ENCODE results near the gene GLCCI1.
A peak's percentile ranks its signal among the peaks of the same experiment; 100 is the strongest.

The GLCCI1 gene

DNA sequence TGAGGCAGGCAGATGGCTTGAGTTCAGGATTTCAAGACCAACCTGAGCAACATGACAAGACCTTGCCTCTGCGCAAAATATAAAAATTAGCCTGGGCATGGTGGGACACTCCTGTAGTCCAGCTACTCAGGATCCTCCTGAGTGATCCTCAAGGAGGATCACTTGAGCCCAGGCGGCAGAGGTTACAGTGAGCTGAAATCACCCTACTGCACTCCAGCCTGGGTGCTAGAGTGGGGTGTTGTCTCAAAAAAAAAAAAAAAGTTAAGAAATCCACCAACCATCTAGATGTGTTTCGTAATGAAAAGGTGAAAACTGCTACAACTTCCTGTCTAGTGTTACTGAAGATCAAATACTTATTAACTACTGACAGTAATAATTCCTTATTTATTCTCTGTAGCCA, 8.1 kb downstream of the GLCCI1 start:
- peaks cover 5% of the 10 kb centered on the region for H3K79me2 ChIP-seq (ENCODE audit: control insufficient read depth, insufficient read depth, low read length)
- no peak overlapping the region for H3K18ac ChIP-seq (ENCODE audit: low read length)
- WGBS (ENCODE audit: extremely low coverage, insufficient coverage, low lambda C conversion rate), result no CpG with 5 or more reads among the region's 3 CpGs
- no peak overlapping the region for H2AK5ac ChIP-seq (ENCODE audit: low read length)
- no peak overlapping the region for H3K4me2 ChIP-seq (ENCODE audit: low read length)
- no peaks in the 10 kb centered on the region for H3K4me1 ChIP-seq (ENCODE audit: control insufficient read depth, low read depth, low read length)
- no peak overlapping the region for H3K4me3 ChIP-seq (ENCODE audit: low read length)
- H3K36me3 ChIP-seq (ENCODE audit: control insufficient read depth, insufficient read depth, low read length), result no peaks in the 10 kb centered on the region
- H4K5ac ChIP-seq (ENCODE audit: low read length), result no peak overlapping the region
- H3K56ac ChIP-seq (ENCODE audit: low read length), result no peak overlapping the region
- no peak for DNase-seq
- no peak overlapping the region for H4K8ac ChIP-seq (ENCODE audit: low read depth, low read length)
- H3K23ac ChIP-seq (ENCODE audit: low read length), result no peak overlapping the region
- H2BK5ac ChIP-seq (ENCODE audit: low read length), result no peak overlapping the region
- H3K79me1 ChIP-seq (ENCODE audit: low read length), result peaks cover 2% of the 10 kb centered on the region
- H3K27me3 ChIP-seq (ENCODE audit: insufficient read depth, low read length, poor library complexity), result no peaks in the 10 kb centered on the region
- H3K27ac ChIP-seq (ENCODE audit: low read depth, low read length), result no peak overlapping the region
- H3K9ac ChIP-seq (ENCODE audit: low read length), result no peak overlapping the region
- H3K4ac ChIP-seq (ENCODE audit: low read depth, low read length), result no peak overlapping the region
- H2BK120ac ChIP-seq (ENCODE audit: low read depth, low read length), result no peak overlapping the region
- H2BK15ac ChIP-seq (replicated peaks; ENCODE audit: low read depth), result no peak overlapping the region

DNA sequence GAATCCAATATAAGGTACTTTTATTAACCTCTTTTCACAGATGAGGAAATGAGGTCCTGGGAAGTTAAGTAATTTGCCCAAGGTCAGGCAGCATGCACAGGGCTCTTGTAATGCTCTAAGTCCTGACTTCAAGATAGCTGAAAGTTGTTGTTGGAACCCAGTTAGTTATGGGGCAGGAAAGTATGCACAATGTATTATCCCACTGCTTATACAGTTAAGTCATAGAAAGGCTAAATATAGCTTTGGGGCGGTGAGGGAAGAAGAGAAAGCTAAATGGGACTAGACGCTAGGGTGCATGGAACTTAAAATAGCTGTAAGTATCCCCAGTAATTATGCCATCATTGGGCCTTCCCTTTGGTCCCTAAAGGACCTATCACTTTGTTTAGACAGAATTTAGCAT, 9.2 kb downstream of the GLCCI1 start:
- no peak overlapping the region for H3K18ac ChIP-seq (ENCODE audit: low read length)
- no peak overlapping the region for H4K8ac ChIP-seq (ENCODE audit: low read depth, low read length)
- no peaks in the 10 kb centered on the region for H3K36me3 ChIP-seq (ENCODE audit: control insufficient read depth, insufficient read depth, low read length)
- H2BK5ac ChIP-seq (ENCODE audit: low read length), result no peak overlapping the region
- no peak overlapping the region for H3K4ac ChIP-seq (ENCODE audit: low read depth, low read length)
- DNase-seq, result no peak
- WGBS (ENCODE audit: extremely low coverage, insufficient coverage, low lambda C conversion rate), result no CpG with 5 or more reads among the region's 2 CpGs
- H3K4me1 ChIP-seq (ENCODE audit: control insufficient read depth, low read depth, low read length), result no peaks in the 10 kb centered on the region
- no peak overlapping the region for H2BK15ac ChIP-seq (replicated peaks; ENCODE audit: low read depth)
- H3K27ac ChIP-seq (ENCODE audit: low read depth, low read length), result no peak overlapping the region
- no peak overlapping the region for H3K56ac ChIP-seq (ENCODE audit: low read length)
- H3K27me3 ChIP-seq (ENCODE audit: insufficient read depth, low read length, poor library complexity), result no peaks in the 10 kb centered on the region
- no peak overlapping the region for H2BK120ac ChIP-seq (ENCODE audit: low read depth, low read length)
- no peak overlapping the region for H3K23ac ChIP-seq (ENCODE audit: low read length)
- H3K4me2 ChIP-seq (ENCODE audit: low read length), result no peak overlapping the region
- peaks cover 2% of the 10 kb centered on the region for H3K79me2 ChIP-seq (ENCODE audit: control insufficient read depth, insufficient read depth, low read length)
- H3K9ac ChIP-seq (ENCODE audit: low read length), result no peak overlapping the region
- no peak overlapping the region for H2AK5ac ChIP-seq (ENCODE audit: low read length)
- H3K4me3 ChIP-seq (ENCODE audit: low read length), result no peak overlapping the region
- H3K79me1 ChIP-seq (ENCODE audit: low read length), result peaks cover 2% of the 10 kb centered on the region
- H4K5ac ChIP-seq (ENCODE audit: low read length), result no peak overlapping the region

DNA sequence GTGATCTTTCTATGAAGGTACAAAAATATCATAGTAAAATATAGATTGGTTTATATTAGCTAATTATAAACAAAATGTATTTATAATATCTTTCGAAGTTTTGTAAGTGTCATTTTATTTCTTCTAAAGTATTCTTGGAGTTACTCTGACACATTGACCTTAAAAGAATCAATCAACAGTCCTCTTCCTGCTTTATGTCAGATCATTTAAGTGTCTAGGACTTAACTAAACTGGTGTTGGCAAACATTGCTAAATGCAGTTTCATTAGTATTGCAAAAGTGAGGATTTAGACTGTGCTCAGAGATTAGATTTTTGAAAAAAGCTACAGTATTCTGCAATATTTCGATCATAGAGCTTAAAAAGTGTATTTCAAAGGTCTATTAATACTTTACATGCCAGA, 10.3 kb downstream of the GLCCI1 start:
- no peak for DNase-seq
- no peak overlapping the region for H3K18ac ChIP-seq (ENCODE audit: low read length)
- no peak overlapping the region for H3K23ac ChIP-seq (ENCODE audit: low read length)
- no peak overlapping the region for H3K56ac ChIP-seq (ENCODE audit: low read length)
- no peak overlapping the region for H2BK5ac ChIP-seq (ENCODE audit: low read length)
- H4K8ac ChIP-seq (ENCODE audit: low read depth, low read length), result no peak overlapping the region
- no peak overlapping the region for H2BK15ac ChIP-seq (replicated peaks; ENCODE audit: low read depth)
- peaks cover 2% of the 10 kb centered on the region for H3K79me2 ChIP-seq (ENCODE audit: control insufficient read depth, insufficient read depth, low read length)
- no peaks in the 10 kb centered on the region for H3K27me3 ChIP-seq (ENCODE audit: insufficient read depth, low read length, poor library complexity)
- no peak overlapping the region for H3K9ac ChIP-seq (ENCODE audit: low read length)
- no CpG with 5 or more reads among the region's 2 CpGs for WGBS (ENCODE audit: extremely low coverage, insufficient coverage, low lambda C conversion rate)
- H2AK5ac ChIP-seq (ENCODE audit: low read length), result no peak overlapping the region
- H3K36me3 ChIP-seq (ENCODE audit: control insufficient read depth, insufficient read depth, low read length), result no peaks in the 10 kb centered on the region
- H3K4ac ChIP-seq (ENCODE audit: low read depth, low read length), result no peak overlapping the region
- H3K4me3 ChIP-seq (ENCODE audit: low read length), result no peak overlapping the region
- H3K27ac ChIP-seq (ENCODE audit: low read depth, low read length), result no peak overlapping the region
- H4K5ac ChIP-seq (ENCODE audit: low read length), result no peak overlapping the region
- peaks cover 2% of the 10 kb centered on the region for H3K79me1 ChIP-seq (ENCODE audit: low read length)
- H3K4me2 ChIP-seq (ENCODE audit: low read length), result no peak overlapping the region
- H2BK120ac ChIP-seq (ENCODE audit: low read depth, low read length), result no peak overlapping the region
- no peaks in the 10 kb centered on the region for H3K4me1 ChIP-seq (ENCODE audit: control insufficient read depth, low read depth, low read length)

DNA sequence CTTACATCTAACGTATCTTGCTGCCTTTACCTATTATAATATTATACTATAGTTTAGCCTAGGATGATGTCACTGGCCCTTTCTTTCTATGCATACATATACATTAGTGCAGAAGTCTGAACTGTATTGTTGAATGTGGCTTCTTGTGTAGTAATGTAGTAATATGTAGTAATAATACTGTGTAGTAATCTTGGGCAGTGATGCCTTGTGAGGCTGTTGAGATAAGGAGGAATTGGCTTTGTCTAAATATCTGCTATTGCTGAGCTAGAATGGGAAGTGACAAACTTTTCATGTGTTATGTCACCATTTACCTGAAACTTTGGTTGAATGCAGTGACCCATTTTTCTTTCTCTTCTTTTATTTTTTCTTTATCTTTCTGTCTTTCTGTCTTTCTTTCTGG, 11.0 kb downstream of the GLCCI1 start:
- Histone ChIP-seq H3K36me3 (ENCODE audit: control insufficient read depth, insufficient read depth, low read length) (no peaks in the 10 kb centered on the region), H2AK5ac (ENCODE audit: low read length) (no peak overlapping the region), H3K4me3 (ENCODE audit: low read length) (no peak overlapping the region), H3K23ac (ENCODE audit: low read length) (no peak overlapping the region), H2BK120ac (ENCODE audit: low read depth, low read length) (no peak overlapping the region), H3K4ac (ENCODE audit: low read depth, low read length) (no peak overlapping the region), H3K27ac (ENCODE audit: low read depth, low read length) (no peak overlapping the region), H3K18ac (ENCODE audit: low read length) (no peak overlapping the region), H3K4me2 (ENCODE audit: low read length) (no peak overlapping the region), H2BK5ac (ENCODE audit: low read length) (no peak overlapping the region), H4K5ac (ENCODE audit: low read length) (no peak overlapping the region), H3K27me3 (ENCODE audit: insufficient read depth, low read length, poor library complexity) (no peaks in the 10 kb centered on the region), H3K56ac (ENCODE audit: low read length) (no peak overlapping the region), H3K79me2 (ENCODE audit: control insufficient read depth, insufficient read depth, low read length) (peaks cover 2% of the 10 kb centered on the region), H4K8ac (ENCODE audit: low read depth, low read length) (no peak overlapping the region), H3K9ac (ENCODE audit: low read length) (no peak overlapping the region), H3K79me1 (ENCODE audit: low read length) (peaks cover 2% of the 10 kb centered on the region), H3K4me1 (ENCODE audit: control insufficient read depth, low read depth, low read length) (no peaks in the 10 kb centered on the region), H2BK15ac (replicated peaks; ENCODE audit: low read depth) (no peak overlapping the region)
- DNase-seq, result no peak
- no CpG with 5 or more reads among the region's 1 CpG for WGBS (ENCODE audit: extremely low coverage, insufficient coverage, low lambda C conversion rate)

DNA sequence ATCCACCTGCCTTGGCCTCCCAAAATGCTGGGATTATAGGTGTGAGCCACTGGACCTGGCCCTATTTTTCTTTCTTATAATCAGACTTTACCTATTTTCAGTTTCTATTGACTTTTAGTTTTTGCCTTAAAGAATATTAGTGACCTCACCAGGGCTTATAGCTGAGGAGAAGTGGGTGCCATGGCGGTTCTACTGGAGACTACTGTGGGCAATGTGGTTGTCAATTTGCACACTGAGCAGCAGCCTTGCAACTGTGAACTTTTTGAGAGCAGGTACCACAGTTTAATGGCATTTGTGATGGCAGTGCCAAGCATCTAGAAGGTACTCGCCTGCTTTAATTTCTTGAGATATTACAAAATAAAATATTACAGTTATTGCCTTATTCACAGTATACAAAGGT, 11.5 kb downstream of the GLCCI1 start:
- H4K5ac ChIP-seq (ENCODE audit: low read length), result no peak overlapping the region
- peaks cover 2% of the 10 kb centered on the region for H3K79me1 ChIP-seq (ENCODE audit: low read length)
- no peak overlapping the region for H3K4me3 ChIP-seq (ENCODE audit: low read length)
- H4K8ac ChIP-seq (ENCODE audit: low read depth, low read length), result peak overlapping the region; percentile 30
- H3K56ac ChIP-seq (ENCODE audit: low read length), result no peak overlapping the region
- no peak for DNase-seq
- H3K27ac ChIP-seq (ENCODE audit: low read depth, low read length), result no peak overlapping the region
- no peak overlapping the region for H3K18ac ChIP-seq (ENCODE audit: low read length)
- H3K79me2 ChIP-seq (ENCODE audit: control insufficient read depth, insufficient read depth, low read length), result peaks cover 2% of the 10 kb centered on the region
- no peaks in the 10 kb centered on the region for H3K36me3 ChIP-seq (ENCODE audit: control insufficient read depth, insufficient read depth, low read length)
- H2BK5ac ChIP-seq (ENCODE audit: low read length), result no peak overlapping the region
- no peak overlapping the region for H3K9ac ChIP-seq (ENCODE audit: low read length)
- WGBS (ENCODE audit: extremely low coverage, insufficient coverage, low lambda C conversion rate), result no CpG with 5 or more reads among the region's 2 CpGs
- H3K4me1 ChIP-seq (ENCODE audit: control insufficient read depth, low read depth, low read length), result no peaks in the 10 kb centered on the region
- H3K4me2 ChIP-seq (ENCODE audit: low read length), result no peak overlapping the region
- H2BK15ac ChIP-seq (replicated peaks; ENCODE audit: low read depth), result no peak overlapping the region
- H2BK120ac ChIP-seq (ENCODE audit: low read depth, low read length), result no peak overlapping the region
- H2AK5ac ChIP-seq (ENCODE audit: low read length), result no peak overlapping the region
- no peak overlapping the region for H3K4ac ChIP-seq (ENCODE audit: low read depth, low read length)
- no peaks in the 10 kb centered on the region for H3K27me3 ChIP-seq (ENCODE audit: insufficient read depth, low read length, poor library complexity)
- no peak overlapping the region for H3K23ac ChIP-seq (ENCODE audit: low read length)

DNA sequence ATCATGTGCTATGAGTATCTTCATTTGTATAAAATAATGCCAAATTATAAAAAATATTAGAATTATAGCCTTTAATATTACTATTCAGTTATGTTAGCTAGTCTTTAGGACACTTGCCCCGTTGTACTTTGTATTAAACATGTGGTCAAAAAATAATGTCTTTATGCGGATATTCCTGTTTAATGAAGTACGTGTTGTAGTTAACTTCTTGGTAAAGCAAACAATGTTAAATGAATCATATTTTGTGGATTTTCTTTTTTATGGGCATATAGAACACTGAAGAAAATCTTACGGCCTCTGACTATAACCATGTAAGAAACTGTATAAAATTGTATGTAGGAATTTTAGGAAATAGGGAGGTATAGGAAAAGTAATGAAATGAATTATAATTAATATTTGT, 14.3 kb downstream of the GLCCI1 start:
- H3K4me3 ChIP-seq (ENCODE audit: low read length), result no peak overlapping the region
- no peak overlapping the region for H4K5ac ChIP-seq (ENCODE audit: low read length)
- WGBS (ENCODE audit: extremely low coverage, insufficient coverage, low lambda C conversion rate), result 100% methylated on average over 1 of the region's 4 CpGs
- no peak overlapping the region for H3K18ac ChIP-seq (ENCODE audit: low read length)
- H3K4me1 ChIP-seq (ENCODE audit: control insufficient read depth, low read depth, low read length), result no peaks in the 10 kb centered on the region
- no peak overlapping the region for H3K4me2 ChIP-seq (ENCODE audit: low read length)
- H3K79me2 ChIP-seq (ENCODE audit: control insufficient read depth, insufficient read depth, low read length), result no peaks in the 10 kb centered on the region
- no peak overlapping the region for H3K23ac ChIP-seq (ENCODE audit: low read length)
- no peak overlapping the region for H2BK5ac ChIP-seq (ENCODE audit: low read length)
- H2BK120ac ChIP-seq (ENCODE audit: low read depth, low read length), result no peak overlapping the region
- no peak overlapping the region for H3K9ac ChIP-seq (ENCODE audit: low read length)
- H3K36me3 ChIP-seq (ENCODE audit: control insufficient read depth, insufficient read depth, low read length), result no peaks in the 10 kb centered on the region
- no peaks in the 10 kb centered on the region for H3K79me1 ChIP-seq (ENCODE audit: low read length)
- H3K27ac ChIP-seq (ENCODE audit: low read depth, low read length), result no peak overlapping the region
- H2AK5ac ChIP-seq (ENCODE audit: low read length), result no peak overlapping the region
- DNase-seq, result no peak
- H3K4ac ChIP-seq (ENCODE audit: low read depth, low read length), result no peak overlapping the region
- H3K27me3 ChIP-seq (ENCODE audit: insufficient read depth, low read length, poor library complexity), result no peaks in the 10 kb centered on the region
- no peak overlapping the region for H3K56ac ChIP-seq (ENCODE audit: low read length)
- H2BK15ac ChIP-seq (replicated peaks; ENCODE audit: low read depth), result no peak overlapping the region
- no peak overlapping the region for H4K8ac ChIP-seq (ENCODE audit: low read depth, low read length)

Data from mesendoderm (in vitro differentiated cells).